ENCODE measurements around the gene FYN.

FYN gene

GRCh38 chr6:111763381-111763780 lies 109.9 kb downstream of the FYN start:
- TF ChIP-seq L3MBTL2 (conservative IDR thresholded peaks at IDR 0.05), result no peak
- no peak for TF ChIP-seq ELF4 (IDR thresholded peaks at IDR 0.05)
- TF ChIP-seq NFRKB (IDR thresholded peaks at IDR 0.05), result no peak
- TF ChIP-seq ARNT (IDR thresholded peaks at IDR 0.05), result no peak
- no peak for TF ChIP-seq SUZ12 (IDR thresholded peaks at IDR 0.05)
- TF ChIP-seq FOXM1 (IDR thresholded peaks at IDR 0.05; ENCODE audit: borderline replicate concordance), result no peak
- TF ChIP-seq HDGF (IDR thresholded peaks at IDR 0.05; ENCODE audit: borderline replicate concordance), result no peak
- no peak for TF ChIP-seq LEF1 (IDR thresholded peaks at IDR 0.05; ENCODE audit: borderline replicate concordance)
- TF ChIP-seq FOXA1 (IDR thresholded peaks at IDR 0.05), result no peak
- TF ChIP-seq SP1 (IDR thresholded peaks at IDR 0.05), result no peak
- TF ChIP-seq BHLHE40 (IDR thresholded peaks at IDR 0.05; ENCODE audit: borderline replicate concordance), result no peak
- no peak for TF ChIP-seq ZNF384 (IDR thresholded peaks at IDR 0.05)
- TF ChIP-seq FOXK2 (IDR thresholded peaks at IDR 0.05), result no peak
- TF ChIP-seq TARDBP (IDR thresholded peaks at IDR 0.05), result no peak
- no peak for TF ChIP-seq CTBP1 (IDR thresholded peaks at IDR 0.05; ENCODE audit: borderline replicate concordance)
- TF ChIP-seq PKNOX1 (IDR thresholded peaks at IDR 0.05), result no peak
- POLR2A ChIA-PET, result no interaction called here
- CTCF ChIA-PET, result interaction anchor here (0.8 to 1.0 kb wide), 3 partner anchors 10 to 110 kb away, joined by 3 read pairs; partner anchors contain the start of gene FYN
- DNase-seq (ENCODE audit: extremely low spot score), result no peak

- ChIA-PET CTCF (interaction anchor here (0.6 kb wide), 1 partner anchor 77 kb away, joined by 3 read pairs; no protein-coding TSS in a partner anchor), POLR2A (no interaction called here)
- DNase-seq (ENCODE audit: extremely low spot score), result no peak
- TF ChIP-seq ZNF384 (IDR thresholded peaks at IDR 0.05) (no peak), ARNT (IDR thresholded peaks at IDR 0.05) (no peak), SUZ12 (IDR thresholded peaks at IDR 0.05) (no peak), FOXA1 (IDR thresholded peaks at IDR 0.05) (no peak), NFRKB (IDR thresholded peaks at IDR 0.05) (no peak), SP1 (IDR thresholded peaks at IDR 0.05) (no peak), FOXM1 (IDR thresholded peaks at IDR 0.05; ENCODE audit: borderline replicate concordance) (no peak), ELF4 (IDR thresholded peaks at IDR 0.05) (no peak), PKNOX1 (IDR thresholded peaks at IDR 0.05) (no peak), BHLHE40 (IDR thresholded peaks at IDR 0.05; ENCODE audit: borderline replicate concordance) (no peak), L3MBTL2 (conservative IDR thresholded peaks at IDR 0.05) (no peak), HDGF (IDR thresholded peaks at IDR 0.05; ENCODE audit: borderline replicate concordance) (no peak), LEF1 (IDR thresholded peaks at IDR 0.05; ENCODE audit: borderline replicate concordance) (no peak), TARDBP (IDR thresholded peaks at IDR 0.05) (no peak)
Measured at GRCh38 chr6:111761783-111762312, 111.4 kb downstream of the FYN start.

GRCh38 chr6:111761212-111761611 lies 112.0 kb downstream of the FYN start:
- no peak for DNase-seq (ENCODE audit: extremely low spot score)
- ChIA-PET CTCF (interaction anchor here (0.6 kb wide), 1 partner anchor 78 kb away, joined by 3 read pairs; no protein-coding TSS in a partner anchor), POLR2A (no interaction called here)
- TF ChIP-seq TARDBP (IDR thresholded peaks at IDR 0.05) (no peak), SUZ12 (IDR thresholded peaks at IDR 0.05) (no peak), FOXM1 (IDR thresholded peaks at IDR 0.05; ENCODE audit: borderline replicate concordance) (no peak), BHLHE40 (IDR thresholded peaks at IDR 0.05; ENCODE audit: borderline replicate concordance) (no peak)

- DNase-seq (ENCODE audit: extremely low spot score), result no peak
- TF ChIP-seq SUZ12 (IDR thresholded peaks at IDR 0.05) (no peak), FOXM1 (IDR thresholded peaks at IDR 0.05; ENCODE audit: borderline replicate concordance) (no peak), SP1 (IDR thresholded peaks at IDR 0.05) (no peak), NFRKB (IDR thresholded peaks at IDR 0.05) (no peak), FOXK2 (IDR thresholded peaks at IDR 0.05) (no peak), BHLHE40 (IDR thresholded peaks at IDR 0.05; ENCODE audit: borderline replicate concordance) (no peak), FOXA1 (IDR thresholded peaks at IDR 0.05) (no peak), ZNF384 (IDR thresholded peaks at IDR 0.05) (no peak), PKNOX1 (IDR thresholded peaks at IDR 0.05) (no peak), TARDBP (IDR thresholded peaks at IDR 0.05) (no peak), HDGF (IDR thresholded peaks at IDR 0.05; ENCODE audit: borderline replicate concordance) (no peak), CTBP1 (IDR thresholded peaks at IDR 0.05; ENCODE audit: borderline replicate concordance) (no peak), ARNT (IDR thresholded peaks at IDR 0.05) (no peak), L3MBTL2 (conservative IDR thresholded peaks at IDR 0.05) (no peak), ELF4 (IDR thresholded peaks at IDR 0.05) (no peak), LEF1 (IDR thresholded peaks at IDR 0.05; ENCODE audit: borderline replicate concordance) (no peak)
- POLR2A ChIA-PET, result no interaction called here
- CTCF ChIA-PET, result no interaction called here
Measured at GRCh38 chr6:111759836-111760785, 113.1 kb downstream of the FYN start.

GRCh38 chr6:111759331-111759835 lies 113.9 kb downstream of the FYN start:
- ChIA-PET CTCF (no interaction called here), POLR2A (no interaction called here)
- DNase-seq (ENCODE audit: extremely low spot score), result no peak
- TF ChIP-seq HDGF (IDR thresholded peaks at IDR 0.05; ENCODE audit: borderline replicate concordance) (no peak), TARDBP (IDR thresholded peaks at IDR 0.05) (no peak), FOXA1 (IDR thresholded peaks at IDR 0.05) (no peak), CTBP1 (IDR thresholded peaks at IDR 0.05; ENCODE audit: borderline replicate concordance) (no peak), FOXM1 (IDR thresholded peaks at IDR 0.05; ENCODE audit: borderline replicate concordance) (no peak), SUZ12 (IDR thresholded peaks at IDR 0.05) (no peak), ELF4 (IDR thresholded peaks at IDR 0.05) (no peak), NFRKB (IDR thresholded peaks at IDR 0.05) (no peak), LEF1 (IDR thresholded peaks at IDR 0.05; ENCODE audit: borderline replicate concordance) (no peak), ZNF384 (IDR thresholded peaks at IDR 0.05) (no peak), FOXK2 (IDR thresholded peaks at IDR 0.05) (no peak), PKNOX1 (IDR thresholded peaks at IDR 0.05) (no peak), BHLHE40 (IDR thresholded peaks at IDR 0.05; ENCODE audit: borderline replicate concordance) (no peak), ARNT (IDR thresholded peaks at IDR 0.05) (no peak), L3MBTL2 (conservative IDR thresholded peaks at IDR 0.05) (no peak), SP1 (IDR thresholded peaks at IDR 0.05) (no peak)
